Measurements from ENCODE around the gene ZNF275.

DNA sequence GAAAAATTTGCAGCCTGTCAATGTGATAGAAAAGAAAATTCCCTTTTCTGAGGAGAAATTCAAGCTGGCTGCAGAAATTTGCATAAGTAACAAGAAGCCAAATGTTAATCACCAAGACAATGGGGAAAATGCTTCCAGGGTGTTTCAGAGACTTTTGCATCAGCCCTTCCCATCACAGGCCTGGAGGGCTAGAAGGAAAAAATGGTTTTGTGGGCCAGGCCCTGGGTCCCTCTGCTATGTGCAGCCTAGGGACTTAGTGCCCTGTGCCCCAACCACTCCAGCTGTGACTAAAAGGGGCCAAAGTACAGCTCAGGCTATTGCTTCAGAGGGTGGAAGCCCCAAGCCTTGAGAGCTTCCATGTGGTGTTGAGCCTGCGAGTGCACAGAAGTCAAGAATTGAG lies 23.9 kb downstream of the ZNF275 start:
- TF ChIP-seq POLR2A (IDR thresholded peaks at IDR 0.05) (no peak), CTCF (IDR thresholded peaks at IDR 0.05) (no peak)

All from tibial nerve (tissue), 3 donors.